A673 (cell line): ENCODE data around the gene SNTG2.

Experiments used
- CTCF ChIP-seq: fragments of 300-800, 200-600 bp; sonication (generic); conservative IDR thresholded peaks from 2 replicates; pipeline ENCODE4 v1.5.1; 2017; ENCODE audit warnings: low read depth, mild to moderate bottlenecking, antibody characterized with exemption, low read length, moderate library complexity, mixed read lengths
- EZH2 ChIP-seq: fragments of 200-600 bp; sonication (generic); IDR thresholded peaks from 2 replicates; pipeline ENCODE4 v1.6.1; 2017; ENCODE audit warnings: borderline replicate concordance, low read depth, mild to moderate bottlenecking, mixed read lengths, antibody characterized with exemption, low read length; ENCODE audit not compliant: poor library complexity, severe bottlenecking

- no peak for TF ChIP-seq CTCF
- TF ChIP-seq EZH2, result no peak
These were observed 29.6 kb upstream of the SNTG2 start for GRCh38 chr2:920999-921398.
